Spleen (tissue), 13 donors: ENCODE results near the gene ELF1. TPM values are rescaled to one million over a fixed set of nuclear protein-coding genes. Genes with fewer than 3 reads are reported as not detected.
A peak's percentile ranks its signal among the peaks of the same experiment; 100 is the strongest.

ENCODE experiments used
- DNase-seq: peaks from one replicate; pipeline ENCODE4 v3.0.0-alpha.2; 2020
- H3K27ac ChIP-seq, 8 donors: fragments of 200-600 bp; sonication (generic) in 7 of 8; 1 replicate in 4 of 8; 2 replicates in 4 of 8; pipeline versions ENCODE4 v1.5.0 to v1.8.0; 2016 to 2021; ENCODE audit warnings: inconsistent platforms in 4 of 8, mild to moderate bottlenecking in 4 of 8, moderate library complexity in 1 of 8
- H3K27me3 ChIP-seq, 7 donors: fragments of 200-600 bp; sonication (generic) in 6 of 7; replicated peaks in 1 of 7; 1 replicate in 4 of 7; 2 replicates in 3 of 7; pipeline versions ENCODE4 v1.5.0 to v1.8.0; 2016 to 2021; ENCODE audit warnings: inconsistent platforms in 3 of 7, mild to moderate bottlenecking in 1 of 7
- H3K36me3 ChIP-seq, 6 donors: fragments of 200-600 bp; sonication (generic) in 5 of 6; 1 replicate in 4 of 6; 2 replicates in 2 of 6; pipeline versions ENCODE4 v1.5.0 to v1.8.0; 2016 to 2021; ENCODE audit warnings: inconsistent platforms in 2 of 6
- H3K4me1 ChIP-seq, 6 donors: fragments of 200-600 bp; sonication (generic) in 5 of 6; 1 replicate in 3 of 6; 2 replicates in 3 of 6; pipeline versions ENCODE4 v1.5.0 to v1.8.0; 2016 to 2021; ENCODE audit warnings: inconsistent platforms in 3 of 6
- H3K4me3 ChIP-seq, 8 donors: fragments of 200-600 bp; sonication (generic) in 7 of 8; 1 replicate in 4 of 8; 2 replicates in 4 of 8; pipeline versions ENCODE4 v1.5.0 to v1.8.0; 2016 to 2021; ENCODE audit warnings: inconsistent platforms in 4 of 8, mild to moderate bottlenecking in 4 of 8, moderate library complexity in 2 of 8
- H3K9me3 ChIP-seq, 8 donors: fragments of 200-600 bp; sonication (generic) in 7 of 8; 1 replicate in 4 of 8; 2 replicates in 4 of 8; pipeline versions ENCODE4 v1.5.0 to v1.8.0; 2016 to 2021; ENCODE audit warnings: inconsistent platforms in 4 of 8
- POLR2A ChIP-seq, 3 donors: fragments of 450-650 bp; IDR thresholded peaks; one replicate each; pipeline ENCODE4 v1.5.1; 2017; ENCODE audit warnings: antibody characterized with exemption in 3 of 3, mild to moderate bottlenecking in 1 of 3
- POLR2AphosphoS5 ChIP-seq, 3 donors: sonication (generic); formaldehyde crosslinking; IDR thresholded peaks; one replicate each; pipeline ENCODE4 v1.5.1; 2017; ENCODE audit warnings: antibody characterized with exemption in 3 of 3
- WGBS, 5 donors: extraction: QIAGEN DNeasy Blood & Tissue Kit in 3 of 5; methylation state at CpG; one replicate each; pipeline versions ENCODE4 v1.1.5 to v1.1.7; 2013 to 2018; 5-methylcytosine and 5-hydroxymethylcytosine counted together
- intact Hi-C: fragments of 100-400 bp; cut with DNase I; formaldehyde crosslinking; loops from one replicate; pipeline ENCODE4 v1.15.0; 2023; ENCODE audit warnings: low total_unique reads
- long read RNA-seq, 2 donors: transcript quantifications; one replicate each; lab custom pipeline, GENCODE V29; 2026
- polyA plus RNA-seq, 3 donors: library from polyadenylated mRNA; stranded (reverse); fragments of 200-250 nt; gene quantifications; one replicate each; pipeline ENCODE4 v1.2.1, GENCODE V29; 2013
- total RNA-seq, 7 donors: library from RNA; depleted of rRNA in 3 of 7; stranded (reverse); fragments of >200 nt in 3 of 7; fragmentation: NEBNext Ultra II Directional in 4 of 7; extraction: Animal tissue kit (Norgen Biotek cat#: 25700) in 4 of 7; gene quantifications; one replicate each; pipeline versions ENCODE4 v1.1.0 to v1.2.1, GENCODE V29; 2016 to 2021
- TF ChIP-seq, protein P1 (sequence below), 11 experiments: fragments of 200-600 bp in 7 of 11; fragments of 450-650 bp in 4 of 11; sonication (generic) in 4 of 11; IDR thresholded peaks in 8 of 11; conservative IDR thresholded peaks in 3 of 11; 1 replicate in 7 of 11; 2 replicates in 4 of 11; pipeline versions ENCODE4 v1.4.0 to v1.8.0; 2016 to 2021; ENCODE audit warnings: antibody characterized with exemption in 11 of 11, inconsistent platforms in 4 of 11, mild to moderate bottlenecking in 1 of 11
- donor health status: healthy with polysubstance abuse.
- donor health status: DM: no; HTN: no; CAD: no; lungs with moderate emphysema.
- donor health status: DM: no; HTN: no; CAD: no.
- donor health status: Bipolar disorder and iron deficiency.
- donor health status: healthy.
- donor health status: DM: no; HTN: no; CAD: no.
- donor health status: DM: yes; HTN: yes; CAD: no.

Gene ELF1
- total RNA-seq (100 to 1,000 TPM; 107 to 146 (median 124) TPM), polyA plus RNA-seq (10 to 100 TPM; 18.0 to 33.7 (median 28.3) TPM)
- long read RNA-seq, donor 1, partial matches to known transcripts: 0 of 4 reads
- long read RNA-seq, donor 1, other reads (novel, unspliced or antisense): 0 of 4 reads
- long read RNA-seq, donor 2, partial matches to known transcripts: 7 of 8 reads
- long read RNA-seq, donor 2, other reads (novel, unspliced or antisense): 0 of 8 reads

DNA sequence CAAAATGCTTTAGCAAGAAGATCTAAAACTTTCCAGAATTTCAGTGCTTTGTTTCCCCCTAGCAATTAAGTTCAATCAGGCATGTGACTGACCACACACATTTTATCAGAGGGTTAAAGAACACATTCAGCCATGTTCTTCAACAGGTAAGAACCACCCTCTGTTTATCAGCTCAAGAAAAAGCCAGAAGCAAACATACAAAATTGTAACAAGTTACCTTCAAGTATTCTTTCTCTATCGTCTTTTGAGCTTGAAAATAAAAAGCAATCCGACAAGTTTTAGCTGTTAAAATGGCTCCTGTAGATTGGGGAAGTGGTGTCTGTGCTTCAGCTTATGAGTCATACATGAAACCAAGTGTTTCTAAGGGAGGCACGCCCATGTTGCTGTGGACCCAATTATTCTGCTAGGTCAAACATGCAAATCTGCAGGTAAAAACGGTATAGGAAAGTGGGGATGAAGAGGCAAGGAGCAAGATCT, at the start of gene ELF1:
Gene ELF1, minus strand, starts transcription at position 306 of the 477 bp plus-strand sequence. CDS start 37,262 bp downstream, outside the sequence.
- peak in 2 of 3 donors; percentile 15 to 86 for TF ChIP-seq POLR2AphosphoS5 (IDR thresholded peaks at IDR 0.05)
- no peak for TF ChIP-seq POLR2A (IDR thresholded peaks at IDR 0.05)
- H3K27ac ChIP-seq: peak within 1 kb of the TSS; percentile 82 to 95 (median 92)
- no peaks in the 10 kb centered on the region for H3K9me3 ChIP-seq
- H3K27me3 ChIP-seq: no peaks in the 10 kb centered on the region
- H3K4me3 ChIP-seq: peak within 1 kb of the TSS; percentile 16 to 69 (median 33)
- no peaks in the 10 kb centered on the region for H3K36me3 ChIP-seq
- intact Hi-C loops: no loop called here
- peaks cover 6 to 65% (median 40%) of the 10 kb centered on the region in 6 donors for H3K4me1 ChIP-seq
- WGBS, 5 donors: 15 to 34% (median 19%) methylated on average over 4 of the region's 4 CpGs
- DNase-seq: peak; percentile 83

DNA sequence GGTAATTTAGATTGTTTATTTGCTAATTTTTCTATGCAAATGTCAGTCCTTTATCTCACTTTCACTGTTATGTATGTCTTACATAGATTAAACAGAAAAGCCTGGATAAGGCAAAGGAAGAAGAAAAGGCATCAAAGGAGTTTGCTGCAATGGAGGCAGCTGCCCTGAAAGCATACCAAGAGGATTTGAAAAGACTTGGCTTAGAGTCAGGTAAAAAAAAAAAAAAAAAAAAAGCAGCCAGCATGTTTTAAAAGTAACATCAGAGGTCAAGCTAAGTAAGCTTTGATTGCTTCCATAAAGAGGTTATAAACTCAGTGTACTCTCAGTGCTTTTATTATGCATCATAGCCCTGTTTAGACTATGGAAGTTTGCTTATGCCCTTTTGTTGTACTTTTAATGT, 46.0 kb upstream of the ELF1 start:
- DNase-seq: no peak

DNA sequence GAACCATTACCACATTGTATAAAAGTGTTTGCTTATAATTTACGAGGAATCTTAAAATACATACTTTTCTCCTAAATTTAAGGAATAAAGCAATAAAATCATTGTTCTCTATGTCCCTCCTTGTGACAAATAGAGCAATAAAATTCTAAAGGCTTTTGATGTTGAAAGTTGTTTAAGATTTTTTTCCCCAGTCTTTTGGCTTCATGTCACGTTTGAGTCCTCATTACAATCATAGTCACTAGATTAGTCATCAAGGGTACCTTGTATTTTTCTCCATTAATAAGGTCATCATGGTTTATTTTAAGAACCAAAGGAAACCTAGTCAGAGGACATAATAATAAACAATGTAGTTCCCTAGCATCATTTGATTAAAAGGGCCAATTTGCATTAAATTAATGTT, 45.4 kb upstream of the ELF1 start:
- H3K36me3 ChIP-seq: peaks cover 0 to 61% (median 42%) of the 10 kb centered on the region in 6 donors
- H3K4me1 ChIP-seq: peaks cover 12 to 43% (median 25%) of the 10 kb centered on the region in 6 donors
- intact Hi-C loops: no loop called here
- H3K27ac ChIP-seq: no peak overlapping the region
- H3K4me3 ChIP-seq: no peak overlapping the region
- DNase-seq: no peak
- TF ChIP-seq, protein P1, sequence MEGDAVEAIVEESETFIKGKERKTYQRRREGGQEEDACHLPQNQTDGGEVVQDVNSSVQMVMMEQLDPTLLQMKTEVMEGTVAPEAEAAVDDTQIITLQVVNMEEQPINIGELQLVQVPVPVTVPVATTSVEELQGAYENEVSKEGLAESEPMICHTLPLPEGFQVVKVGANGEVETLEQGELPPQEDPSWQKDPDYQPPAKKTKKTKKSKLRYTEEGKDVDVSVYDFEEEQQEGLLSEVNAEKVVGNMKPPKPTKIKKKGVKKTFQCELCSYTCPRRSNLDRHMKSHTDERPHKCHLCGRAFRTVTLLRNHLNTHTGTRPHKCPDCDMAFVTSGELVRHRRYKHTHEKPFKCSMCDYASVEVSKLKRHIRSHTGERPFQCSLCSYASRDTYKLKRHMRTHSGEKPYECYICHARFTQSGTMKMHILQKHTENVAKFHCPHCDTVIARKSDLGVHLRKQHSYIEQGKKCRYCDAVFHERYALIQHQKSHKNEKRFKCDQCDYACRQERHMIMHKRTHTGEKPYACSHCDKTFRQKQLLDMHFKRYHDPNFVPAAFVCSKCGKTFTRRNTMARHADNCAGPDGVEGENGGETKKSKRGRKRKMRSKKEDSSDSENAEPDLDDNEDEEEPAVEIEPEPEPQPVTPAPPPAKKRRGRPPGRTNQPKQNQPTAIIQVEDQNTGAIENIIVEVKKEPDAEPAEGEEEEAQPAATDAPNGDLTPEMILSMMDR (IDR thresholded peaks at IDR 0.05 in 8 of 11, conservative IDR thresholded peaks at IDR 0.05 in 3 of 11): no peak
- TF ChIP-seq POLR2A (IDR thresholded peaks at IDR 0.05): no peak
- no peak for TF ChIP-seq POLR2AphosphoS5 (IDR thresholded peaks at IDR 0.05)
- no peaks in the 10 kb centered on the region for H3K9me3 ChIP-seq
- 68 to 81% (median 77%) methylated on average over 2 of the region's 2 CpGs for WGBS, 5 donors
- H3K27me3 ChIP-seq: no peaks in the 10 kb centered on the region

More for the DNA sequence above, 46.0 kb upstream of the ELF1 start:
- intact Hi-C loops: no loop called here
- peaks cover 0 to 66% (median 46%) of the 10 kb centered on the region in 6 donors for H3K36me3 ChIP-seq
- H3K4me1 ChIP-seq: peaks cover 12 to 38% (median 24%) of the 10 kb centered on the region in 6 donors
- no peak for TF ChIP-seq POLR2A (IDR thresholded peaks at IDR 0.05)
- no peak for TF ChIP-seq POLR2AphosphoS5 (IDR thresholded peaks at IDR 0.05)
- TF ChIP-seq, protein P1 (IDR thresholded peaks at IDR 0.05 in 8 of 11, conservative IDR thresholded peaks at IDR 0.05 in 3 of 11): no peak
- H3K27ac ChIP-seq: no peak overlapping the region
- H3K27me3 ChIP-seq: no peaks in the 10 kb centered on the region
- H3K9me3 ChIP-seq: no peaks in the 10 kb centered on the region
- H3K4me3 ChIP-seq: no peak overlapping the region

DNA sequence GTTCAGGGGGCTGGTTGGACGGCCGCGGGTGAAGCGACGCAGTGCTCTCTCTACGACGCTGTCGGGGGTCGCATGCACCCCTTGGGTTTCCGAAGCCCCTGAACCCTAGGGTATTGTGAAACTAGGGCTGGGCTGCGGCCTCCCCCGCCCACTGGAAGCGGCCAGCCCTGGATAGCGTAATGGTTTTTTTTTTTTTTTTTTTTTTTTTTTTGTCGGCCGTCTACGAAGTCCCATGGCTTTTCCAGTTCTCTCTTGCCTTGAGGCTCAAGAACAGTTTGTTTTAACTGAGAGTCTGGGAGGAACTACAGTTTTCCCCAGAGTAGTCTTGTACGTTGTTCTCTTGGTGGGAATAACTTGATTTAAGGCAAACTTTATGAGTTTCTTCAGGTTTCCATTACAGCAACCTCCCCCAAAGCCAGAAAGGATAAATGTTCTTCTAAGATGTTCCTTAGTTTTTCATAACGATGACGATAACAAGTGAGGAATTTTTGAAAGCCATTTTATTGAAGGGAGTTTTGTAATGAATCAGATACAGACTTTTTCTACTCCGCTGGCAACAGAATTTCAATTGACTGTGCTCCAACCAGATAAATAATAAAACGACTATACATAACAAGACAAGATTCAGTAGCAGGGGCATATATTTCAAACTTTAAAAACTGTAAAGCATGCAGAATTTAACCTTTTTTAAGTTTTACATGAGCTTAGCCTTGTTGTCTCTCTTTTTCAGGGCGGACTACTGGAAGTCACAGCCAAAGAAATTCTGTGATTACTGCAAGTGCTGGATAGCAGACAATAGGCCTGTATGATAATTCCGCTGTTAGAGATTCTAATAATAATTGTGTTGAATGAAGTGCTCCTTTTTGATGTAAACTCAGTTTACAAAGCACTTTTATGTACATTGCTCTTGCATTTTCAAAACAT, 43.1 kb upstream of the ELF1 start:
- H3K36me3 ChIP-seq: peaks cover 0 to 37% (median 24%) of the 10 kb centered on the region in 6 donors
- 6 to 10% (median 8%) methylated on average over 21 to 24 of the region's 24 CpGs for WGBS, 5 donors
- H3K27me3 ChIP-seq: no peaks in the 10 kb centered on the region
- DNase-seq: no peak
- no peaks in the 10 kb centered on the region for H3K9me3 ChIP-seq
- TF ChIP-seq, protein P1 (IDR thresholded peaks at IDR 0.05 in 8 of 11, conservative IDR thresholded peaks at IDR 0.05 in 3 of 11): no peak
- TF ChIP-seq POLR2AphosphoS5 (IDR thresholded peaks at IDR 0.05): no peak
- TF ChIP-seq POLR2A (IDR thresholded peaks at IDR 0.05): no peak
- peak overlapping the region; percentile 68 to 97 (median 86) for H3K4me3 ChIP-seq
- H3K27ac ChIP-seq: peak overlapping the region; percentile 81 to 98 (median 97)
- peaks cover 12 to 66% (median 45%) of the 10 kb centered on the region in 6 donors for H3K4me1 ChIP-seq
- intact Hi-C loops: no loop called here
